ENCODE data around the gene MEAF6.
A peak's percentile ranks its signal among the peaks of the same experiment; 100 is the strongest.
"Not testable (repeated sequence)": the region's sequence is repeated elsewhere in the genome, so short reads cannot be mapped to it uniquely, and the experiment has no call there.

Gene MEAF6

DNA sequence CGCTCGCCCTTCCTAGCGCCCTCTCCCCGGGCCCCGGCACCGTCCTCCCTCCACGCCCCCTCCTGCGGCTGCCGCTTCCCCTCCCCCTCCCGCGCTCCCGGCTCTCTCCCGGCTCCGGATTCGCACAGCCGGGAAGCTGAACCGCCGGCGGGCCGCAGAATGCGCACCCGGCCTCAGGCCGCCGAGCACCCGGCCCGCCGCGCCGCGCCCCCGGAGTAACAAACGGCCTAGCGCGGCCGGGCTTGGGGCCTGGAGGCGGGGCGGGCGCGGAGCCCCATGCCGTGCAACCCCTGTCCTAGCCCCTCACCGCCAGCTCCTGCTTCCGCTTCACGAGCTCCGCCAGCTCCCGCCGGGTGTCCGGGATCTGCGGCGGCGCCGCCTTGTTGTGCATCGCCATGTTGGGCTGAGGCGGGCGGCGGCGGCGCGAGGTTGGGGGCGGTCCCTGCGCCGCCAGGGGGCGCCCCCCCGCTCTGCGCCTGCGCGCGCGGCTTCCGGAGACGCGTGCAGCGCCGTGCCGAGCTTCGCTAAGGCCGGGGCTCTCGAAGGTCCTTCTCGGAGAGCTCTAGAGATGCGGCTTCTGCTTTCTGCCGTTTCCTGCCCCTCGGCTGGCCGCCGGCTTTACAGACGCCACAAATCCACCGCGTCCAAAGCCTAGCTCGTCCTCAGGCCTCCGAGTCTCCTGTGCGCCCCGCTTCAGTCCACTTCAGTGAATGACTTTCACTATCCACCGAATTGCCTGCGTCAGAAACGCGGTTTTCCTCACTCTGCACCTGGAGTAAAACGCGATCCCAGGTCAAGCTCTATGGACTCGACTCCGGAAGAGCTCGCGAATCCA, at the start of gene MEAF6:
Gene MEAF6 (minus strand): TSS at position 417 of the 835 bp plus-strand sequence. CDS start 20 bp downstream, at position 397.
- DNase-seq: no peak

DNA sequence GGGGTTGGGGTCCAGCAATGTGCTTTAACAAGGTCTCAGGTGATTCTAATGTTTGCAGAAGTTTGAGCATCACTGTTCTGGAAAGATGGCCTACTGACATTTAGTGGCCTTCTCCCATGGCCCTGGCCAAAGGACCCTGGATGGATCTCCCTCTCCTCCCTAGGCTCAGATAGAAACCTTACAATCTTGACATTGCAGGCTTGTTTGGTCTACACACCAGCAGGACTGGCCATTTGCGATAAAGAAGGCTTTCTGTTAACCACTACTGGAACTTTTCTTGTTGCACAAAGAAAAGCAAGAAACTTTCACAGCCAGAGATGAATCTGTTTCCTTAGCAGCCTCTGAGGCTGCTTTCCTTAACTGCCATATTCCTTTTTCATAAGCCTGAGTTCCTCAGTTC, 48.4 kb upstream of the MEAF6 start:
- DNase-seq: no peak

DNA sequence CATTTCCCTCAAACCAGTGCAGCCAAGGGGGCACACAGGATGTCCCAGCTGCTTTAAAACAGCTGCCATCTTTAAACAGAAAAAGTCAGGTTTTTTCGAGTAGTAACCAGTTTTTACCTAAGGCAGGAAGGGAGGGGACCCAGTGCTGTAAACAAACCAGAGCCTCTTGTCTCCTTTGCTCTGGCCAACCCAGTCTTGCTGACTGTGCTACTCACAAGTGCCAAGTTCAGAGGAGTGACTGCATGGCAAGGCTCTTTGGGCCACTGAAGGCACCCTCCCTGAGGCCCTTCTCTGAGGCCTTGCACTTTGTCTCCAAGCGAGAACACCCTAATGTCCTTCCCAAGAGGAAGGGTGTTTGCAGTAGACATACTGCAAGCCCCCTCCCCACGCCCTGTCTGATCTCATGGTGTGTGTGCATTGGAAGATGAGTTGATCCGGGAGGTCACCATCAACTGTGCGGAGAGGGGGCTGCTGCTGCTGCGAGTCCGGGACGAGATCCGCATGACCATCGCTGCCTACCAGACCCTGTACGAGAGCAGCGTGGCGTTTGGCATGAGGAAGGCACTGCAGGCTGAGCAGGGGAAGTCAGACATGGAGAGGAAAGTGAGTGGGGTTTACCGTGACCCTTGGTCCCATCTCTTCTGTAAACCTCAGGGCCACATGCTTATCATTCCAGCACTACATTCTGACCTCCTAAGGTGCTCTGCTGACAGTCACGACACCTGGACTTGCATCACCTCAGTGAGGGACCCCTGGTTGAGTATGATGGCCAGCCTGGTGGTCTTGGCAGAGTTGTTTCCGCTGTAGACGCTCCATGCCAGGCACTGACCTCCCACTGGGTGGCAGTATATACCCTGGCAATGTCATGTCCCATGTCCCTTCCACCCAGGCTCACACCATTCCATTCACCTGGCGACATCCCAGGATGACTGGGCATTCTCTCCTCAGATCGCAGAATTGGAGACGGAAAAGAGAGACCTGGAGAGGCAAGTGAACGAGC, 46.9 kb upstream of the MEAF6 start:
- DNase-seq: no peak

DNA sequence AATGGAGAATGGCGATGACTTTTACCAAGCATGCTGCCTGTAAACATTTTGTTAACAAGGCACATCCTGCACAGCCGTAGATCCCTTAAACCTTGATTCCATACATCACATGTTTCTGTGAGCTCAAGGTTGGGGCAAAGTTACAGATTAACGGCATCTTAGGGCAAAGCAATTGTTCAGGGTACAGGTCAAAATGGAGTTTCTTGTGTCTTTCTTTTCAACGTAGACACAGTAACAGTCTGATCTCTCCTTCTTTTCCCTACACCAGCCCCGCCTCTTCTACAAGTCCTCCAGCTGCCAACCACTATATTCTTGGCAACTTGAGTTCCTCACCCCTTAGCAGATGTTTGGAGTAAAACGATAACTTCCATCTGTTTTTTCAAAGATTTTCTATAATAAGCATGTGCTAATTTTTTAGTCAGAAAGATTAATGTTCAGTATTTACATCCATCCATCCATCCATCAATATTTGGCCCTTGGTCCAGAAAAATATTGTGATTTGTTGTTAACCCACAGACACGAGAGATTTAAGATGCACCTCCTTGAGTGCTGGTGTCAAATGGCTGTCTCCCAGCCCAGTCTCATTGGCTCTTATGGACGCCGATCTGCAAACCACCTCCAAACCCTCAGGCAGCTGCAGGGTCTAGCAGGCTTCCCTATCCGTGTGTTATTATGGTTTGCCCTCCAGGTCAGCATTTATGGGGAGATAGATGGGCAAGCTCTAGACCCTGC, 46.0 kb upstream of the MEAF6 start:
- DNase-seq: no peak

DNA sequence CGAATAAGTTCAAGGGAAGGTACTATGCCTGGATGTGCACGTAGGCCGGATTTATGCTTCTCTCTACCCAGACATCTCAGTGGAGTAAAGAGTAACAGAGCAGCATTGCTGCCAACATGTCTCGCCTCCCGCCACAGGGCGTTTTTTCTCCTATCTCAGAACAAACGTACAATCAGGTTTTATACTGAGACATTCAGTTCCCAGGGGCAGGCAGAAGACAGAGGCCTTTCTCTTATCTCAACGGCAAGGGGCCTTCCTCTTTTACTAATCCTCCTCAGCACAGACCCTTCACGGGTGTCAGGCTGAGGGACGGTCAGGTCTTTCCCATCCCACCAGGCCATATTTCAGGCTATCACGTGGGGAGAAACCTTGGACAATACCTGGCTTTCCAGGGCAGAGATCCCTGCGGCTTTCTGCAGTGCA, 45.4 kb upstream of the MEAF6 start:
- not testable (repeated sequence) for DNase-seq

DNA sequence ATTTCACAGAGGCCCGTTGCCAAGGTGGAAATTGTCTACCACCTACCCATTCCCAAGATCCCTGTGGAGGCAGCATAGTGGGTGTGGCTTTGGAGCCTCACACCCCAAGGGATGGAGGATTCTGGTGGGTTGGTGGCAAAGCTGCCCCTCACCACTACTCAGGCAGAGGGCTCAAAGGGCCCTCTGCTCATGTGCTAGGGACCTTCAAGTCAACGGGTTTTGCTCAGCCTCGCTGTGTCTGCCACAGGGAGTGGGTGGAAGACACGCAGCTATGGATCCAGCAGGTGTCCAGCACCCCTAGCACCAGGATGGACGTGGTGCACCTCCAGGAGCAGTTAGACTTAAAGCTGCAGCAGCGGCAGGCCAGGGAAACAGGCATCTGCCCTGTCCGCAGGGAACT, 44.5 kb upstream of the MEAF6 start:
- DNase-seq: no peak

DNA sequence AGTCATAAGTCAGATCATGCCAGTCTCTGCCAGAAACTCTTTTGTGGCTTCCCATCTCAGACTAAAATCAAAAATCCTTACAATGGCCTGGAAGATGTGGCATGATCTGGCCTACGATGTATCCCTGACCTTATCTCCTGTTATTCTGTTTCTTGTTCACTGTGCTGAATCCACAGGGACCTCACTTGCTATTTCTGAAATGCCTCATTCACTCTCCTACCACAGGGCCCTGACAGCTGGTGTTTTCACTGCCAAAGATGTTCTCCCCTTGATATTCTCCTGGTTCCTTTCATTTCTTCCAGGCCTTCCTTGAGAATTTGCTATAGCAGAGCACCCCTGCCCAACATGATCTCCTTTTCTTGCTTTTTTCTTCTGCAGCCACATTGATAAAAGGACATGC, 43.8 kb upstream of the MEAF6 start:
- DNase-seq: no peak

DNA sequence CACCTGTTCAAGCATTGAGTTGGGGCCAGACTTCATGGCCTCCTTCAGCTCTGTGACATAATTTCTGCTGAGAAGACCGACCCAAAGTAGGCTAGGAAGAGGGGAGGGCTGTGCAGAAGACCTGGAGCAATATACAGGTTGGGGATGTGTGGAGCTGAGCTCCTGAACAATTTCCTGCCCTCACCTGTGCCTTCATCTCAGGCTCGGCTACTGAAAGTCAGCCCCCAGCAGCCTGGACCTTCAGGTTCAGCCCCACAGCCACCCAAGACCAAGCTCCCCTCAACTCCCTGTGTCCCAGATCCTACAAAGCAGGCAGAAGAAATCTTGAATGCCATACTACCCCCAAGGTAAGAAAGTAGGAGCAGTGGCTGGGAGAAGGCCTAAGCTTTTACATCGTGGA, 42.8 kb upstream of the MEAF6 start:
- no peak for DNase-seq

DNA sequence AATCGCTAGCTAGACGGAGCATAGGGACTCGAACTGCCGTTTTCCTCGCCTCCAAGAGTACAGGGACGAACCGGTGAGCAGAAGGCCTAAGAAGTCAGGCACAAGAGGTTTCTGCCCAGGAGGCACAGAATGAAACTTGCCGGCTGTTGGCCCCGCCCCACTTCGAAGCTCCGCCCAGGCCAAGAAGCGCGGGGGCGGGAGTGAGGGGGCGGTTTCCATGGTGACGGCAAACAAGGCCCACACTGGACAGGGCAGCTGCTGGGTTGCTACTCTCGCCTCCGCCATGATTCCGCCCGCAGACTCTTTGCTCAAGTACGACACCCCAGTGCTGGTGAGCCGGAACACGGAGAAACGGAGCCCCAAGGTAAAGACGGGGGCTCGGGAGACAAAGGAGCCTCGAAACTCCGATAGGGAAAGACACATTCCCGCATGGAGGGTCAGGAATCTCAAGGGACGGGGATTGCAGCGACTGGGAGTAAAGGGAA, 42.2 kb upstream of the MEAF6 start, which contains the start of gene DNALI1:
Gene DNALI1 (plus strand): TSS at position 229 of the 485 bp plus-strand sequence. CDS start 55 bp downstream, at position 284.
- peak; percentile 26 for DNase-seq

DNA sequence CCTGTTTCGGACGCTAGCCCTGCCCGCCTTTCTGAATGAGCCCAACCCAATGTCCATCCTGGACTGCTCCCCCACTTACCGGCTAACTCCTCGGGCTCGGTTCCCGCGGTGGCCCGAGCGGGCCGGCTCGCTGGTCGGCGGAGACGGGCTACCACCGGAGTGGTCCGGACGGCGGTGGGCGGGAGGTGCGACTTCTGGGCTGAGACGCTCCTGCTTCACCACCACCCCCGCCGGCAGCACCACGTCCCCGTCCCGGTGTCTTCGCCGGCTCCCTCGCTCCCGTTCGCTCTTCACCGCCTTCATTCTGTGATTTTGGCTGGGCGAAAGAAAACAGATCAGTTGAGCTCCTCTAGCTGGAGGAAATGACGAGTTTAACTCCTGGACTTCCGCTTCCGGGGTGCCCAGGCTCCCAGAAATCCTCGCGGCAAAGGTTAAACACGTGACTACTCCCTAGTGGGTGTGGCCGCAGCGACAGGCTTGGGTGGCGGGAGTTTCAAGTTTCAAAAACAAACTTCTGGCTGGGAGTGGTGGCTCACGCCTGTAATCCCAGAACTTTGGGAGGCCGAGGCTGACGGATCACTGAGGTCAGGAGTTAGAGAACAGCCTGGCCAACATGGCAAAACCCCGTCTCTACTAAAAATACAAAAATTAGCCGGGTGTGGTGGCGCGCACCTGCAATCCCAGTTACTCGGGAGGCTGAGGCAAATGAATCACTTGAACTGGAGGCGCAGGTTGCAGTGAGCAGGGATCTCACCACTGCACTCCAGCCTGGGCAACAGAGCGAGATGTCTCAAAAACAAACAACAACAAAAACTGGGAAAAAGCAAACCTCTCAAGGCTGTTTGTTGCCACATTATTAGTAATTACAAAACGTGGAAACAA, 39.6 kb upstream of the MEAF6 start, which contains the start of gene SNIP1:
Gene SNIP1 (minus strand): TSS at position 367 of the 882 bp plus-strand sequence. CDS start 64 bp downstream, at position 303.
- no peak for DNase-seq

DNA sequence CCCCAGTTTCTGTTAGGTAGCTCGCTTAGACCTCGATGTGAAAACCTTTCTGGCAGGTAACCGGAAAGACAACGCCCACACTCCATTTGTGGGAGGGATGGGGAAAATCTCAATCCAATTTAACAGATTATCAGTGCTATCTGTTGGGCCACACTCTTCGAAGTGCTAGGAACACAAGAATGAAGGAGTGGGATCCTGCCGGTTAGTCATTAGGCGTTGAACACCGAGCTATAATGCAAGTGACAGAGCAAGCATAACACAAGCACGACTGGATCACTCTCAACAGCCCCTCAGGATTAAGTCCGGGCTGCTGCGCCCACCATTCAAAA, 39.0 kb upstream of the MEAF6 start:
- DNase-seq: no peak

DNA sequence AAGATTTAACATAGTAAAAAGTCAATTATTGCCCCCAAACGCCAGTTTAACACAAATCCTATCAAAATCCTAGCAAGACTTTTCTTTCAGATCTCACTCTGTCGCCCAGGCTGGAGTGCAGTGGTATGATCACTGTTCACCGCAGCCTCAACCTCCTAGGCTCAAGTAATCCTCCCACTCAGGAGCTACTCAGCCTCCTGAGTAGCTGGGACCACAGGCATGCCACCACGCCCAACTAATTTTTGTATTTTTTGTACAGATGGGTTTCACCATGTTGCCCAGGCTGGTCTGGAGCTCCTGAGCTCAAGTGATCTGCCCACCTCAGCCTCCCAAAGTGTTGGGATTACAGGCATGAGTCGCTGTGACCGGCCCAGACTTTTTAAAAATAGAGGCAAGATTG, 34.8 kb upstream of the MEAF6 start:
- no peak for DNase-seq

DNA sequence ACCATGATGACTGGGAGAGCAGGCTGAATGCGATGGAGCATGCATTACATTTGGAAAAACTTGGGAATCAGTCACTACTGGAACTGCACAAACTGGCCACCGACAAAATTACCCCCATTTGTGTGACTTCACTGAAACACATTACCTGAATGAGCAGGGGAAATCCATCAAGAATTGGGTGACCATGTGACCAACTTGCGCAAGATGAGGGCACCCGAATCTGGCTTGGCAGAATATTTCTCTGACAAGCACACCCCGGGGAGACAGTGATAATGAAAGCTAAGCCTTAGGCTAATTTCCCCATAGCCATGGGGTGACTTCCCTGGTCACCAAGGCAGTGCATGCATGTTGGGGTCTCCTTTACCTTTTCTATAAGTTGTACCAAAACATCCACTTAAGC, 30.5 kb upstream of the MEAF6 start:
- no peak for DNase-seq

DNA sequence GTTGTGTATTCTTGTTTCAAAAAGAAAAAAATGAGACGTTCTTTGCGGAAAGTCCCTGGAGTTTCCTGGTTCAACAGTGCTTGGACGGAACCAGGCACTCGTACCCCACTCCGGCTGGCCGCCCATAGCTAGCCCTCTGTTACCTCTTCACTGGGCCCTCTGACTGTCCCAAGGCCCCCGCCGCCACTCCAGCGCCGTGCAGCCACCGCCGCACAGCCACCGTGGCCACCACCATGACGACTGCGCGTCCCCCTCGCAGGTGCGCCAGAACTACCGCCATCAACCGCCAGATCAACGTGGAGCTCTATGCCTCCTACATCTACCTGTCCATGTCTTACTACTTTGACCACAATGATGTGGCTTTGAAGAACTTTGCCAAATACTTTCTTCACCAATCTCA, 30.0 kb upstream of the MEAF6 start:
- no peak for DNase-seq

DNA sequence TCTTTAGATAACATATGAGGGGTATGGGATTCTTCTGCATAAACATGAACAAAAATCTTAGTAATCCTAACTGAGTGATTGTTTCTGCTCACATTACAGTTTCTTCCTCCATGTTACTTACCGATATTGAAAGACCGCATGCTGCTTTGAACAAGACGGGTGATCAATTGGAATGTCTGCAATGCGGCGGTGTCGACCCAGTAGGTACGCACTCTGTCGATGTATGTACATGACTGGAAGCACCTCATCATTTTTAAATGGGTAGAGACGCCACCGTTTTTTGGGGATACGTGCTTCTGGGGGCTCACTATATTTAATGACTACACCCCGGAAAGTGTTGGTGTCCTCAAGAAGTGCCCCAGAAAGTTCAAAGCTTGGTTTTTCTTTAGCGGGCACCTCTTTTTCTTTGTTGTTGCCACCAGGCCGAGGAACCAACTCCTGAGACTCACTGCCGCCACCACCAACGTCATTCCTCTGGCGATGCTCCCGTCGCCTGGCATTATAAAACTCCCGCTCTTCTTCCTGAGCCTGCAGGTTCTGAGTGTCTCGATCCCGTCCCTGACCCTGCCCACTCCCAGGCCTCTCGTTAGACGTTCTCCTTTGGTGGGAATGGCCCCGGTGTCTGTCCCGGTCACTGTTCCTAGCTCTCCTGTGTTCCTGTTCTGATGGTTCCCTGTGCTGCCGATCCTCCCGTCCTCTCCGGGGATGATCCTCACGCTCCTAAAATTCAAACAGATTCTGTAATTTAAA, 25.6 kb upstream of the MEAF6 start:
- no peak for DNase-seq

DNA sequence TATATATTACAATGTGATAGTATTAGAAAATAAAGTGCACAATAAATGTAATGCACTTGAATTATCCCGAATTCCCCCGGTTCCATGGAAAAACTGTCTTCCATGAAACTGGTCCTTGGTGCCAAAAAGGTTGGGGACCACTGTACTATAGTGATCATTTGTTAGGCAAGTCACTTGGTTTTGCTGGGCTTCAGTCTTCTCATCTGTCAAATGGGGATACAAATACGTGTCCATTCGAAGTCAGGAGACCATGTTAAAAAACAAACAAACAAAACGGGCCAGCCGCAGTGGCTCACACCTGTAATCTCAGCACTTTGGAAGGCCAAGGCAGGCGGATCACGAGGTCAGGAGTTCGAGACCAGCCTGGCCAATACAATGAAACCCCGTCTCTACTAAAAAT, 24.6 kb upstream of the MEAF6 start:
- DNase-seq: not testable (repeated sequence)

DNA sequence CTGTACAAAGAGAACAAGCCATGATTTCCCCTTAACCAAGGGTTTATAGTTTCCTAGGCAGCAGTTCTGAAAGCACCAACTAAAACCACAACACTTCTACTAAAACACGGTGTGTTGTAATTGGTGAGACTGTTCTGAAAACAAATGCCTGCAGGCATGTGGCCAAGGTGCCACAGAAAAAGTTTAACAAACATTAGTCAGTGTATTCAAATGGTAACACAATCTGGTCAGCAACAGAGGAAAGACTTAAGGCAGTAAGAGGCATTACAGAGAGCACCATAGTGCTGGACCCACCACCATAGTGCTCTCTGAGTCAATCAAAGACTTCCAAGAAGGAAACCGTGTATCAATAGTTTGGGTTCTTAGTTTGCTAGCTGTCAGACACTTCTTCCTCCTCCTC, 22.8 kb upstream of the MEAF6 start:
- DNase-seq: no peak

DNA sequence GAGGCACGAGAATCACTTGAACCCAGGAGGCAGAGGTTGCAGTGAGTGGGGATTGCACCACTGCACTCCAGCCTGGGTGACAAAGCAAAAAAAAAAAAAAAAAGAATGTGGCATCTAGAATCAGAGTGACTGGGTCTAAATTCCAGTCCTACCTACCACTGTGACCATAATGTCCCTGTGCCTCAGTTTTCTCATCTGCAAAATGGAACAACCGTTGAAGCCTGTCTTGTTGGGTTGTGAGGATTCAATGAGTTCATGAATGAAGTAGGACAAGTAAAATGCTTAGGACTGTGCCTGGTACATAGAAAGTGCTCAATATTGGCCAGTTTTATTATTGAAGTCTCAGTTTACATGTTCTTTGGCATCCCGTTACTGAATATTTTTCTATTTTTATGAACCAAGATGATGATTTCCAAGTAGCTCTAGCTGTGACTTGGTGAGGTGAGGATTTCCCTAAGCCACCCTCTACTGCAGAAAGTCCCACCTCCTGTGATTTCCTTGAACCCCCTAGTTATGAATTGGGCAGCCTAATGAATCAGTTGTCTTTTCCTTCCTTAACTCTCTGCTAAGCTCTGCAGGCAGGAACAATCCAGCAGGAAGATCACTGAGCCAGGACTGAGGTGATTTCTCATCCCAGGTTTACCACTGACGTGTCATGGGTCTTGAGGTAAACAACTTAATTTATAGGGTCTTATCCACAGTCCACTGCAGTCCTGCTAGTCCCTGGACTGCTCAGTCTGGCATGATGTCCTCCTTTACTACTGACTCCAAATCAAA, 18.9 kb upstream of the MEAF6 start:
- DNase-seq: no peak

DNA sequence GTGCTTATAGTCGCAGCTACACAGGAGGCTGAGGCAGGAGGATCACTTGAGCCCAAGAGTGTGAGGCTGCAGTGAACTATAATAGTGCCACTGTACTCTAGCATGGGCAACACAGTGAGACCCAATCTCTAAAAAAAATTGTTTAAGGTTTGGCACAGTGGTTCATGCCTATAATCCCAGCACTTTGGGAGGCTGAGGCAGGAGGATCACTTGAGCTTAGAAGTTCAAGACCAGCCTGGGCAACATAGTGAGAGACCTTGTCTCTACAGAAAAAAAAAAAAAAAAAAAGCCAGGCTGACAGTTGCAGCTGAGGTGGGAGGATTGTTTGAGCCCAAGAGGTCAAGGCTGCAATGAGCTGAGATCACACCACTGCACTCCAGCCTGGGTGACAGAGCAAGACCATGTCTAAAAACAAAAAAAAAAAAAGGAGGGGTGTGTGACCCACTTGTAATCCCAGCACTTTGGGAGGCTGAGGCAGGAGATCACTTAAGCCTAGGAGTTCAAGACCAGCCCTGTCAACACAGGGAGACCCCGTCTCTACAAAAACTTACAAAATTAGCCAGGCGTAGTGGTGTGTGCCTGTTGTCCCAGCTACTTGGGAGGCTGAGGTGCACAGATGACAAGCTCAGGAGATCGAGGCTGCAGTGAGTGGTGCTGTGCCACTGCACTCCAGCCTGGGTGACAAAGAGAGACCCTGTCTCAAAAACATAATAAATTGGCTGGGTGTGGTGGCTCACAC, 18.0 kb upstream of the MEAF6 start:
- not testable (repeated sequence) for DNase-seq

Measured in cortex of kidney (tissue), 1 donor.